ENCODE measurements around the gene MBD5.
A peak's percentile ranks its signal among the peaks of the same experiment; 100 is the strongest.
"Not testable (repeated sequence)": the region's sequence is repeated elsewhere in the genome, so short reads cannot be mapped to it uniquely, and the experiment has no call there.

MBD5 gene

DNA sequence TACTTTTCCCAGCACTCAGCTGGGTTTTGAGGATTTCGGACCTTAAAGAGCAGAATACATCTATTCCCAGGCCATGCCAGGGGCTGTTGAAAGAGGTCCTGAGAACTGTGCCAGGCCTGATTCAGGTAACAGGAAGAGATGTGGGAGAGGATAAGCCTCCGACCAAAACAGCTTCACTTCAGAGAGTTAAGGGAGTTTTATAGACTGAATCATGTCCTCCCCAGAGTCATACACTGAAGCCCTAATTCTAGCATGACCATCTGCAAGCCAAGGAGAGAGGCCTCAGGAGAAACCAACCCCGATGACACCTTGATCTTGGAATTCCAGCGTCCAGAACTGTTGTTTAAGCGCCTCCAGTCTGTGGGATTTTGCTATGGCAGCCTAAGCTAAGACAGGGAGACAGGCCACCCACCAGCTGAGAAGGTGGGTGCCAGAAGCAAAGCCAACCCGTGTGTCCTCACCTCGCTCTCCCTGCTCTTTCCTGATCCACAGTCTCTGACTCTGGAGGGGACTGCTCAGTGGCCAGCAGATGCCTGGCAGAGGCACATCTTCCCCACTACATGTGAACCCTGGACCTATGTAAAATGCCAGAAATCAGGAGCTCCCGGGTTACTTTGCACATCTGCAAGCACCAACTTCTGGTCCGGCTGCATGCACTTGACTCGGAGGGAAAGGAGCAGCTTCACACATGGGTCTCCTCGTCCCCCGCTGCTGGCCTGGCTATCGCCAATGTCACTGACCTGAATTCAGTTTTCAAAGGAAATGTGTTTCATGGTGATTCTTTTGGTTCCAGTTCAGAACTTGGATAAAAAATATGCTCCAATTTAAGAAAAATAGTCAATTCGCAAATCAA is 506.8 kb downstream of the MBD5 start:
- DNase-seq = no peak

DNA sequence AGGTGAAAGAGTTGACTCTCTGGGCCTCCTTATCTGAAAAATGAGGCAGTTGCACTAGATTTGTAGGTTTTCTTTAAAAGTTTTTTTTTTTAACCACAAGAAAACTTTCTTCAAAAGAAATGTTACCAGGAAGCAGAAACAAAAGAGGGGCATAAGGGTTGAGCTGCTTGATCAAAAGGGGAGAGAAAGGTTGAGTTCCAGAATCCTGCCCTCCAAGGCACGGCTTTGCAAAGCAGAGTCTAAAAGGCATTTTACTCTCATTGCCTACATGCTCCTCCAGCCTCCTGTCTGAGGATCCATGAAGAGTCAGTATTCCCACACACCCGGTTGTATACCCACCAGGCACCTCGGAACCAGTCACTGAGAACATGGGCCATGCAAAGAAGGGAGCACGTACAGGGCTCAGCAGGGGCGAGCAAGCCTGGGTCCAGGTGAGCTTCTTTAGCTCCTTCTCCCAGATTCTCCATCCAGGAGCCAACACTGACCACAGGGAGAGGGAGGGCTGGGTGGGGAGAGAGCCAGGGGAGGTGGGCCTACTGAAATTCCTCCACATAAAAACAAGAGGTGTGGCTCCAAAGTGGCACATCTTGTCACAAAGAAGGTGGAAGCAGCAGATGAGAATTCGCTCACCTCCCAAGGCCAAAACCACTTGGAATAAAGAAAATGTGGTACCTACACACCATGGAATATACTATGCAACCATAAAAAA is 507.6 kb downstream of the MBD5 start:
- no peak for DNase-seq

DNA sequence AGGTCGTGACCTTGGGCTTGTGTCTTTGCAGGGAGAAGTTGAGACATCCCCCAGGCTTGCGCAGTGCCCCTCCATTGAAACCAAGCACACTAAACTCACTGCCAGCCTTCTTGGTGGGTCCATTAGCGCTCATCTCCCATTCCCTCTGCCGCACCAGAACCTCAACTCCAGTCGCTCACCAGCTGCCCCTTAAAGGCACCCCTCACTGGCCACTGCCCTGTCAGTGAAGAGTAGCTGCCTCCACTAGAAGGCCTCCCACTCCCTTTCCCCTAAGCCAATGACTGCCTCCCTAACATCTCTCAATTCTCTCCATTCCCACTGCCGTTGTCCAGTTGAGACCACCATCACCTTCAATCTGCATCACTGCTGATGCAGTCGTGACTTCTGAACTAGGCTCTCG is 508.9 kb downstream of the MBD5 start:
- no peak for DNase-seq

GRCh38 chr2:148530350-148530749 is 509.5 kb downstream of the MBD5 start:
- no peak for DNase-seq

DNA sequence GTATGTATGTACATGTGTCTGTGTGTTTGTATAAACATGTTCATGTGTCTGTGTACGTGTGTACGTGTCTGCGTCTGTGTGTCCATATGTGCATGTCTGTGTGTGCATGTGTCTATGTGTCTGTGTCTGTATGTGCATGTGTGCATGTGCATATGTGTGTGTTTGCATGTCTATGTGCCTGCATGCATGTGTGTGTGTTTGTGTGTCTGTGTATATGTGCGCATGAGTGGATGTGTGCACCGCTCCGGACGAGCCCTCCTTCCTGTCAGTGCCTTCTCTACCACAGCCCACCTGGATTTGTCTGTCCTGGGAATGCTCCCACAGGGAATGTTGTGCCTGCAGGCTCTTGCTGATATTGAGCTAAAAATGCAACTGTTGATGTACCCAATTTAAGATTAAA is 510.3 kb downstream of the MBD5 start:
- no peak for DNase-seq

GRCh38 chr2:148531669-148532428 is 511.0 kb downstream of the MBD5 start:
- DNase-seq = no peak

DNA sequence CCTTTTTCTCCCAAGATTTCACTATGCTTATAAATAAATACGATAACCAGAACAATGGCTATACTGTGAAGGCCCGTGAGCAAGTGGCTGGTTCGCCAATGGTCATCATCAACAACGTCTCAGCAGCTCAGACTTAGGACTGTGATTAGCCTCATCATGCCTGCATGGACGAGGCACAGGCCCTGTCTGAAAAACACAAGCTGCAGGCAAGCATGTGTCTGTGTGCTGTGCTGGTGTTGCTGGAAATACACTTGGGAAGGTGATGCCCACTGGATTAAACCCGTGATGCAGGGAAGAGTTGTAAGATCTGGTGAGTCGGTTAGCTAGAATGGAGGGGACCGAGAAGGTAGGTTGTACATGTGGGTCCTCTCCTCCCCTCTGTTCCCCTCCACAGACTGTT is 512.1 kb downstream of the MBD5 start:
- no peak for DNase-seq

DNA sequence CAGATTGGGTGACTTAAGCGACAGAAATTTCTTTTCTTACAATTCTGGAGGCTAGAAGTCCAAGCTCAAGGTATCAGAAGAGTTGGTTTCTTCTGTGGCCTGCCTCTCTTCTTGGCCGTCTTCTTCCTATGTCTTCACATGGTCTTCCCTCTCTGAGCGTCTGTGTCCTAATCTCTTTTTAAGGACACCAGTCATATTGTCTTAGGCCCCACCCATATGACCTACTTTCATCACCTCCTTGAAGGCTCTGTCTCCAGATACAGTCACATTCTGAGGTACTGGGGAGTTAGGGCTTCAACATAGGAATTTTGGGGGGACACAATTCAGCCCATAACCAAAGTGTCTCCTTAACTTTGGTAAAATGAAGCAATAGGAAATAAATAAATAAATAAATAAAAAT is 512.8 kb downstream of the MBD5 start:
- no peak for DNase-seq

GRCh38 chr2:148534416-148535204 is 513.7 kb downstream of the MBD5 start:
- peak in 1 of 2 experiments; percentile 11 for DNase-seq

GRCh38 chr2:148538375-148538774 is 517.5 kb downstream of the MBD5 start:
- no peak for DNase-seq

DNA sequence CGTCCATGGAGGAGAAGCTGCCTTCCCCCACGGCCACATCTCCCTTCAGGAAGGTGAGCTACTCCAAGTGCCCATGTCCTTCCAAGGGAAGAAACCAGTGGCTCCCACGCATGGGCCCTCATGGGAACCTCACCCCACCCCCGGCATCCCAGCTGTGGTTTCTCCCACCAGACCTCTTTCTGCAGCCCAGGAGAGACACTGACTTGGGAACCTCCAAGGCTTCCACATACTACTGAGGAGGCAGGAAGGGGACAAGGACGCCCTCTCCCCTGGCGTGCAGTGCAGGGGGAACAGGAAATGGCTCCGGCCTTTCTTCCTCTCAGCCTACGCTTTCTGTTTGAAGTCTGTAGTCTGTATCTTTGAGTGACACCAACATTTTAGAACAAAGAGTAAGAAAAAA is 519.1 kb downstream of the MBD5 start:
- DNase-seq = no peak

DNA sequence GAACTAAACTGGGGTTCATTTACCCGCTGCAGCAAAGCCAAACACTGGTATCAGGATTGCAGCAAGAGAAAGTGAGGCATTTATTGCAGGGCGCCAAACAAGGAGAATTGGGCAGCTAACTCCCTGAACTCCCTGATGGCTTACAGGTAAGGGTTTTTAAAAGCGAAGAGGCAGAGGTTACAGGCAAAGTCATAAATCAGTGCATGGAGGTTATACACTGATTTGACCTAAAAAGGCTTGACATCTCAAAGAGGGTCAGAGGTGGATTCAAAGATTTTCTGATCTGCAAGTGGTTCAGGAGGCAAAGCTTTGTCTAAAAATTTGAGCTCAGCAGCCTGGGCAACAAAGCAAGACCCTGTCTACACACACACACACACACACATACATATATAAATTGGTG is 520.9 kb downstream of the MBD5 start:
- DNase-seq = no peak

GRCh38 chr2:148542614-148543013 is 521.7 kb downstream of the MBD5 start:
- DNase-seq = no peak

DNA sequence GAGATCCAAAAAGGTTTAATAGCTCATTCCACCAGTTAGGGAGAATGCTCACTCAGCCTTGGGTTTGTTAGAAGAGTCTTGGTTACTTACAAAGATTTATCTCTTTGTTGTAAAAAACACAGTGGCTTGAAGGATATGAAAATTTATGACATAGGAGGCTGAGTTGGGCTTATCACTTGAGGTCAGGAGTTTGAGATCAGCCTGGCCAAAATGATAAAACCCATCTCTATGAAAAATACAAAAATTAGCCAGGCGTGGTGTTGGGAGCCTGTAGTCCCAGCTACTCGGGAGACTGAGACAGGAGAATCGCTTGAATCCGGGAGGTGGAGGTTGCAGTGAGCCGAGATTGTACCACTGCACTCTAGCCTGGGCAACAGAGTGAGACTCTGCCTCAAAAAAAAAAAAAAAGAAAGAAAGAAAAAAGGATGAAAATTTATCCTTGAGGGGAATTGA is 522.2 kb downstream of the MBD5 start:
- not testable (repeated sequence) for DNase-seq

- peak in 1 of 2 experiments; percentile 10 for DNase-seq
These were observed 524.7 kb downstream of the MBD5 start for GRCh38 chr2:148545390-148546256.

- peak; percentile 92 to 93 for DNase-seq
These were observed 525.4 kb downstream of the MBD5 start for GRCh38 chr2:148546270-148546669.

DNA sequence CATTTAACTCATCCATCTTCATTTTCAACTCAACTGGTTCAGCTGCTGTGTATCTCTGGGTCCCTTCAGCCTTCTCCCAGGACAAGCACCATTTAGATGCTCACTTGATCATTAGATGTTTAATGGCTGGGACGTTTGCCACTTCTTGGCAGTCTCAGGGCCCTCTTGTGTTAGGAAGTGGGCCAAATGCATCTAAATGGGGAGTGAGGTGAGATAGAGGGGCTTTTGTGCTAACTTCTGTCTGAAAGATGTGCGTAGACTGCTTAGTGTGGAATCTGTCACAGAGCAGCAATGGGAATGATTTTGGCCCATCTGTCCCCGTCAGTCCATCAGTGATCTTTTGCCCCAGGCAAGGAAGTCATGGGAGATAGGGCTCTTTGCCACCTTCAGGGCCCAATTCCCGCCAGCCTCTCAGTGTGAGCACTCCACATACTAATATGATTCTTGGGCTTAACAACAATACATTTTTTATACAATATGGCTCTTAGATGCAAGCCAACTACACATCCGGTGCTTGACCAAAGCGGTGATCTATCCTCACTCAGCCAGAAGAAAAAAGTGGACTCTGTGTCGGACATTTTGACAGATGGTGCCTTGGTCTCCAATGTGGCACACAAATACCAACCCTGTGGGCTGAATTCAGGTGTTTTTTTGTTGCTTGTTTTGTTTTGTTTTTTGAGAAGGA is 528.0 kb downstream of the MBD5 start:
- DNase-seq = no peak

GRCh38 chr2:148552675-148553331 is 531.9 kb downstream of the MBD5 start:
- DNase-seq = peak; percentile 18 to 19

DNA sequence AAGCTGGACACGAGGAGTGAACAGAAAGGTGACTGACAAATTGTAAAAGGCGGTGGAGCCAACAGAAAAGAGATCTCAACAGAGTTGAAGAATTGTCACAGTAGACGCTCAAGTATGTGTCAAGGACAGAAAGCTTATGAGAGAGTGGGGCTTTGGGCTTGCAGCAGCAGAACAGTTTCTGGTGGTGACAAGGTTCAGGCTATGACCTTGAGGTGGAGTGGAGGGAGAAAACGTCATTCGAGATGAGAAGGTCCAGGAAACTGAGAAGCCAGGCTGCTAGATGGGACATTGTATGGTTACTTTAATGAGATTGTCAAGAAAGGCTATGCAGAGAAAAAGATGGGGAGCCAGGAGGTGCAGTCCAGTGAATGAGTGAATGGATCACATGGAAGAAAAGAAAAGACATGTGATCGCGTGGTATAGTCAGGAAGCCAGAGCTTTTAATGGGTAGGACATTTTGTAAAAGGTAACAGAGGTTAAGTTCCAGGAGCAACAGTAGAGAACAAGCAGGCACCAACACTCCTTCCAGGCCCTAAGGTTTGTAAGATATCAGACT is 532.5 kb downstream of the MBD5 start:
- no peak for DNase-seq
